ENCODE measurements around the gene DYRK3.
A peak's percentile ranks its signal among the peaks of the same experiment; 100 is the strongest.
"Not testable (repeated sequence)": the region's sequence is repeated elsewhere in the genome, so short reads cannot be mapped to it uniquely, and the experiment has no call there.

DYRK3 gene

GRCh38 chr1:206637605-206638004 is 2.3 kb downstream of the DYRK3 start (continued):
- TF ChIP-seq SETDB1 (IDR thresholded peaks at IDR 0.05; ENCODE audit: insufficient read length, low read length), result no peak

GRCh38 chr1:206642074-206642473 is 6.7 kb downstream of the DYRK3 start:
- H3K27ac ChIP-seq (ENCODE audit: extremely low read depth, low read depth, low read length); H3K4me1 ChIP-seq (ENCODE audit: control insufficient read depth, insufficient read depth, low read length); H3K9me3 ChIP-seq (ENCODE audit: control insufficient read depth, insufficient read depth, low read depth, low read length); POLR2A ChIA-PET; H3K4me3 ChIP-seq (ENCODE audit: low read depth, low read length): not testable (repeated sequence)
- peaks cover 8 to 30% of the 10 kb centered on the region in 2 experiments; a peak in 2 of 3 replicates for H3K36me3 ChIP-seq (ENCODE audit: control insufficient read depth in 2 of 2, insufficient read depth in 1 of 2, low read length in 2 of 2)
- CTCF ChIA-PET, result interaction anchor here (0.7 to 1.3 kb wide), 2 partner anchors 17 to 232 kb away, joined by 3 to 4 read pairs; no protein-coding TSS in a partner anchor
- TF ChIP-seq SCRT2 (tag by site-specific recombination; IDR thresholded peaks at IDR 0.05) (peak; percentile 94), SCRT1 (tag by site-specific recombination; IDR thresholded peaks at IDR 0.05; ENCODE audit: borderline replicate concordance) (peak; percentile 84; the same call in 1 of the 2 replicates), ZNF184 (tag by site-specific recombination; IDR thresholded peaks at IDR 0.05) (0 out of 2 replicates have a peak, but pooled peaks have one; percentile 26)

GRCh38 chr1:206643118-206643698 is 7.9 kb downstream of the DYRK3 start:
- peaks cover 8 to 41% of the 10 kb centered on the region in 2 experiments; a peak in 2 of 3 replicates for H3K36me3 ChIP-seq (ENCODE audit: control insufficient read depth in 2 of 2, insufficient read depth in 1 of 2, low read length in 2 of 2)
- TF ChIP-seq ZNF26 (tag by site-specific recombination; IDR thresholded peaks at IDR 0.05), result no peak
- TF ChIP-seq YY1 (tag by site-specific recombination; IDR thresholded peaks at IDR 0.05), result no peak
- no peak for TF ChIP-seq ZXDB (tag by site-specific recombination; IDR thresholded peaks at IDR 0.05)
- TF ChIP-seq ZNF354C (tag by site-specific recombination; IDR thresholded peaks at IDR 0.05; ENCODE audit: borderline replicate concordance, low read depth), result no peak
- TF ChIP-seq ZNF701 (tag by site-specific recombination; IDR thresholded peaks at IDR 0.05), result no peak
- no peak for TF ChIP-seq ZNF311 (tag by site-specific recombination; IDR thresholded peaks at IDR 0.05; ENCODE audit: borderline replicate concordance)
- TF ChIP-seq ZNF549 (tag by site-specific recombination; IDR thresholded peaks at IDR 0.05), result no peak
- no peak for TF ChIP-seq ZNF341 (tag by site-specific recombination; IDR thresholded peaks at IDR 0.05; ENCODE audit: low read depth)
- TF ChIP-seq ZEB2 (tag by site-specific recombination; IDR thresholded peaks at IDR 0.05), result no peak
- no peak for TF ChIP-seq ZNF785 (tag by site-specific recombination; IDR thresholded peaks at IDR 0.05)
- TF ChIP-seq ZNF2 (tag by site-specific recombination; IDR thresholded peaks at IDR 0.05), result no peak
- H3K4me1 ChIP-seq (ENCODE audit: control insufficient read depth, insufficient read depth, low read length), result no peaks in the 10 kb centered on the region
- no peak overlapping the region for H3K4me3 ChIP-seq (ENCODE audit: low read depth, low read length)
- no peak overlapping the region for H3K27ac ChIP-seq (ENCODE audit: extremely low read depth, low read depth, low read length)
- H3K9me3 ChIP-seq (ENCODE audit: control insufficient read depth, insufficient read depth, low read depth, low read length), result no peaks in the 10 kb centered on the region
- CTCF ChIA-PET, result interaction anchor here (0.7 kb wide), 1 partner anchor 16 kb away, joined by 3 read pairs; no protein-coding TSS in a partner anchor
- POLR2A ChIA-PET, result no interaction called here

- ChIA-PET POLR2A (no interaction called here), CTCF (interaction anchor here (1.5 to 25.1 kb wide), 3 partner anchors 9 to 17 kb away, joined by 4 to 380 read pairs (median 30); partner anchors contain the start of gene DYRK3)
- no peak overlapping the region for H3K4me3 ChIP-seq (ENCODE audit: low read depth, low read length)
- no peaks in the 10 kb centered on the region for H3K4me1 ChIP-seq (ENCODE audit: control insufficient read depth, insufficient read depth, low read length)
- TF ChIP-seq ZNF311 (tag by site-specific recombination; IDR thresholded peaks at IDR 0.05; ENCODE audit: borderline replicate concordance) (no peak), ZBTB11 (tag by site-specific recombination; conservative IDR thresholded peaks at IDR 0.05; ENCODE audit: low read depth) (no peak), RBAK (tag by site-specific recombination; IDR thresholded peaks at IDR 0.05) (no peak), ZBTB21 (tag by site-specific recombination; IDR thresholded peaks at IDR 0.05) (no peak), INSM2 (tag by site-specific recombination; IDR thresholded peaks at IDR 0.05) (no peak), ZNF707 (tag by site-specific recombination; IDR thresholded peaks at IDR 0.05) (no peak)
- H3K36me3 ChIP-seq (ENCODE audit: control insufficient read depth in 2 of 2, insufficient read depth in 1 of 2, low read length in 2 of 2), result peaks cover 0 to 42% of the 10 kb centered on the region in 2 experiments; a peak in 2 of 3 replicates
- no peak overlapping the region for H3K27ac ChIP-seq (ENCODE audit: extremely low read depth, low read depth, low read length)
- H3K9me3 ChIP-seq (ENCODE audit: control insufficient read depth, insufficient read depth, low read depth, low read length), result no peaks in the 10 kb centered on the region
Observed at GRCh38 chr1:206646504-206646903, 11.2 kb downstream of the DYRK3 start.
